GM18517 (cell line): ENCODE results near the gene MYBBP1A.
"Not testable (repeated sequence)": the region's sequence is repeated elsewhere in the genome, so short reads cannot be mapped to it uniquely, and the experiment has no call there.

Experiments
- ATAC-seq: cut with Tn5 transposase; IDR thresholded peaks from one replicate; pipeline ENCODE4 v1.9.1; 2021; ENCODE audit warnings: mild to moderate bottlenecking, moderate library complexity; ENCODE audit not compliant: unreplicated experiment

Gene MYBBP1A

GRCh38 chr17:4590981-4591453 is 35.8 kb upstream of the MYBBP1A start:
- ATAC-seq: no peak

DNA sequence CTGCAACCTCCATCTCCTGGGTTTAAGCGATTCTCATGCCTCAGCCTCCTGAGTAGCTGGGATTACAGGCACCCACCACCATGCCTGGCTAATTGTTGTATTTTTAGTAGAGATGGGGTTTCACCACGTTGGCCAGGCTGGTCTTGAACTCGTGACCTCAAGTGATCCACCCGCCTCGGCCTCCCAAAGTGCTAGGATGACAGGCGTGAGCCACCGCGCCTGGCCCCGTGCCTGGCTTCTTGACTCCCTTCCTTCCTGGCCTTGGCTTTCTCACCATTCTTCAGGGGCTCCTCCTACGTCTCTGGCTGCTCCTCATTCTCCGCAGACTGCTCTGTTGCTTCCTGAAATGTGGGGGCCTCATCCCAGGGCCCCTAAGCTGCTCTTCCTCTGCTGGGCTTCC is 34.9 kb upstream of the MYBBP1A start:
- not testable (repeated sequence) for ATAC-seq

DNA sequence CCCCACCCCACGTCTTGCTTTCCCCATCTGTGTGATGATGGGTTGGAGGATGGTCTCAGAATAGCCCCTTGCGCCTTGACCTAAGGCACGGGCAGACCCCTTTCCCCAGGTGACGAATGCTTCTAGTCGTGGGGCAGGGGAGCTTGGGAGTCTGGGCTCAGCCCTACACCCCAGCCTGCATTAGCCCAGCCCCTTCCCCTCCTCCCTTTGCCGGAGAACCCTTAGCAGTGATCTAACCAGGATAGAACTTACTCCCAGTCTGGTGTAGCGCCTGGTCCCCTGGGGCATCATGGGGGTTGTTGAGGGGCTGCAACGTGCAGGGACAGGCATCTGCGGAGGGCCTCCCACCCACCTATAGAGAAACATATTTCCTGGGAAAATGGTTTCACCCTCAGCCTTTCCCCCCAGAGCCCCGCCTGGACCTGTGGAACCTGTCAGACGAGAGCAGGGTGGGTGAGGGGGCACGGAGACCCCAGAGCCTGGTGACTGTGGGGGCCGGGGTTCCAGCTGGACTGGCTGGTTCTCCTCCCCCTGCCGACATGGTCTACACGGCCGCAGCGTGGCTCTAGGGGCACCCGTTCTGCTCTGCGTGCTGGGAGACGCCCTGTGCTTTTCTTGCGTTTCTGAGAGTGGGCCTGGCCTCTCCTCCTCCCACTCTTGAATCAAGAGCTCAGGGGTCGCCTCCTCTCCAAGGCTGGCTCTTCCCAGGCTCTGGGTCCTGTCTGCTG is 33.9 kb upstream of the MYBBP1A start:
- no peak for ATAC-seq

DNA sequence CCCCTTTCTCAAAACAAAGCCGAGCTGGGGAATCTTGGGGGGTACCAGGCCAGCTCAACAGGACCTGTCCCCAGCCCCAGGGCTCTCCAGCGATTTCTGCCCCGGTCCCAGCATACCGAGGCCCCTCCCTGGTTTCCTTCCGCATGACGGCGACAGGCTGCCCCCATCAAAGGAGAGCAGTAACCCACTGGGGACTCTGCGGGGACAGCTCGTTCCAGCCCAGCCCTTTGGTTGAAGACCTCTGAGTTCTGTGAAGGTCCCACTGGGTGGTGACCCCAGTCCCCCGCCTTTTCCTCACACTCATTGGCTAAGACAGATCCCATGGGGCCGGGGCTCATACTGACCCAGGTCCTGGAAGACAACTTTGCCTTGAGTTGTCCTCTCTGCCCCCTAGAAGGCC is 33.2 kb upstream of the MYBBP1A start:
- ATAC-seq: no peak

GRCh38 chr17:4587803-4588202 is 32.6 kb upstream of the MYBBP1A start:
- no peak for ATAC-seq

GRCh38 chr17:4587195-4587594 is 32.0 kb upstream of the MYBBP1A start:
- ATAC-seq: no peak

GRCh38 chr17:4586043-4586442 is 30.9 kb upstream of the MYBBP1A start:
- no peak for ATAC-seq

- no peak for ATAC-seq
Measured at GRCh38 chr17:4585638-4585994, 30.4 kb upstream of the MYBBP1A start.

DNA sequence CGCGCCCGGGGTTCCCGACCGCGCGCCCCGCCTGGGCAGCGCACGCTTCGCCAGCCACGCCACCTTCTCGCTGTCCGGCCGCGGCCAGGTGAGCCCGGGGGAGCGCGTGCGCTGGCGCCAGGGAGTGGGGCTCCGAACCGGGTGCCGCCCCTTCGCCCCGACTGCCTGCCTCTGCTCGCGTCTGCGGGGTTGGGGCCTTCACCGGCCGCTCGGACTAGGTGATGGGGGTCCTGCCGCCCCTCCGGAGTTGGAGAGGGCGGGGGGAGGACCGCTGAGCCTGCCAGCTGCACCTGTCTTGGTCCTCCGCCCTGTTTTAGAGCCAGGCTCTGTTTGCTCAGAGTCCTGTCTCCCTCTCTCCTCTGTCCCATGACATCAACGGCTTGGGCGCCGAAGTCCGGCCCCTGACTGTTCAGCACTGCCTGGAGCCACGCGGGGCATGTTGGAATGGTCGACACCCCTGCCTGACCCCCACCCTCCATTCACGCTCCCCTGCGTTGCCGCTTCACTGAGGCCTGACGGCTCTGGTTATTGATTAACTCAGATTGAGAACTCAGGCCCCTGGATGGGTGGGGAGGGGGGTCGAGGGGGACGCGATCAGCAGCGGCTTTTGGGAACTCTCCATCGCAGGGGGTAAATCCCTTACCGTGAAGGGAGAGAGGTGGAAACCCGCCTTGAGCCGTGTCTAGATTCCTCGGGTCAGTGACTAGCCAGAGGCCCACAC is 29.9 kb upstream of the MYBBP1A start:
- no peak for ATAC-seq

- no peak for ATAC-seq
Measured at GRCh38 chr17:4584101-4584916, 29.1 kb upstream of the MYBBP1A start, which contains the start of gene SMTNL2. SMTNL2 (plus strand) TSS chr17:4584529; CDS start chr17:4584606, 77 bp downstream.

GRCh38 chr17:4583782-4584100 is 28.6 kb upstream of the MYBBP1A start:
- ATAC-seq: no peak

- no peak for ATAC-seq
Measured at GRCh38 chr17:4583206-4583605, 28.0 kb upstream of the MYBBP1A start.

DNA sequence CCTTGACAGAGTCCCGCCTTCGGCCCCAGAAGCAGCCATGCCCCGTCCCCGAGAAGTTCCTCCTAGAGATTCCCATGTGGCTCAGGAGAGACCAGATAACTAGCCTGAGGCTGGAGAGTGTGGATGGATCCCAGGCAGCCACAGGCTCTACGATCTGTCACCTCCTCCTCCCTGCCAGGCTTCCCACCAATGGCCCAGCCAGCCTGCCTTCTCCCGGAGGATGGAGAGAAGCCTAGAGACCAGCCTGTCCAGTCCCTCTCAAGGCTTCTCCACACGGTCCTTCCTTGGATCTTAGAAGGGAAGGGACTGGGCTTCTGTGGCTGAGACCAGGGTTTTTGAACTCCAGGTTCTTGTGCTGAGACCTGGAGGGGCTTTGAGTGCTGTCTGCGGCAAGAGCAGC is 27.5 kb upstream of the MYBBP1A start:
- ATAC-seq: no peak

GRCh38 chr17:4582101-4582501 is 26.9 kb upstream of the MYBBP1A start:
- ATAC-seq: no peak

DNA sequence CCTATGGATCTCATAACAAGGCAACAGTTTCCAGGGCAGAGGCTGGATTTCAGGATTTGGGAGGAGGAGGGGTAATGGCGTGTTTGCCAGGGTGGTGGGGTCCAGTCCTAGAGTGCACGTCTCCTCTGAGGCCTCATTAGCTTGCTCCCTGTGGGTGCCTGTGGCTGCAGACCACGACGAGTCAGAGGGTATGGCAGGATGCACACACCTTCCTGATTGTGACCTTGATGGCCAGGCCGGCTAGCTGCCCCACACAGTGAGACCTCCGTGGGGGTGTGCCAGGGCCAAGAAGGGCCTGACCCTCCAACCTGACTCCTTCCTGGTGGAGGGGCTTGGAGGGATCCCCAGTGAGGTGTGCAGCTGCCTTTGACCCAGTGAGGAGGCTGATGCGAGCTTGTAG is 25.1 kb upstream of the MYBBP1A start:
- no peak for ATAC-seq

DNA sequence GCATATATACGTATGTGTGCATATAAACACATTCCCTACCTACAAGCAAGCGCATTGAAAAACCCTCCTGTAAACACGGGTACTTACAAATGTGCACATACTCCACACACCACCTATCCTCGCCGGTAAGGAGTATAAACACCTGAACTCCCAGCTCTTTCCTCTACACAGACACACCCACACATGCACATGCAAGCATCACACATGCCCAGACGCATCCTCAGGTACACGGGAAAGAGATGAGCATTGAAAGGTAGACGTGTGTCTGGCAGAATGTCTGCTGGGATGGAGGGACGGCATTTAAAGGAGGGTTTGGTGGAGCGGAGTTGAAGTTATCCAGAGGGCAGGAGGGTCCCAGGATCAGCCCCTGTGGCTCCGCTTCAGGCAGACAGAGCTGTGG is 24.5 kb upstream of the MYBBP1A start:
- ATAC-seq: no peak

GRCh38 chr17:4578349-4578748 is 23.2 kb upstream of the MYBBP1A start:
- not testable (repeated sequence) for ATAC-seq

GRCh38 chr17:4577386-4577993 is 22.3 kb upstream of the MYBBP1A start:
- no peak for ATAC-seq

- no peak for ATAC-seq
Measured at GRCh38 chr17:4576729-4577322, 21.6 kb upstream of the MYBBP1A start.

DNA sequence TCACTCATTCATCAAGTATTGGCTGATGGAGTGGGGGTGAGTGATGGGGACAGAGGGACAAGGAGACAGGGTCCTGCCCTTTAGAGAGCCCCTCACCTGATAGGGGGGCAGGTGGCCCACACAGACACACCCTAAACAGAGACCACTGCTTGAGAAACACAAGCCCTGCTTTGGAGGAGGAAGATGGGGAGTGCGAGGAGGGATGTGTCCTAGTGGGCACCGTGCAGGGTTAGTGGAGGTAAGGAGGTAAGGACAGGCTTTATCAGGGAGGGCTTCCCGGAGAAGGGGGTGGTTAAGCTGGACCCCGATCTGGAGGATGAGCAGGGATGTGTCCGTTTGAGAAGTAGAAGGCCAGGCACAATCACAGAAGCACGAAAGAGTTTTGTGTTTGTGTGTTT is 21.0 kb upstream of the MYBBP1A start:
- no peak for ATAC-seq
